GM21786 (cell line): ENCODE data around the gene AKNAD1.

Experiments used
- ATAC-seq: cut with Tn5 transposase; IDR thresholded peaks from one replicate; pipeline ENCODE4 v1.9.1; 2021; ENCODE audit not compliant: unreplicated experiment

AKNAD1 gene

GRCh38 chr1:108865316-108865910, 8.5 kb upstream of the AKNAD1 start:
- ATAC-seq: no peak

- ATAC-seq: no peak
Observed at GRCh38 chr1:108863984-108864383, 7.1 kb upstream of the AKNAD1 start.

- ATAC-seq: no peak
Observed at GRCh38 chr1:108862698-108863477, 6.0 kb upstream of the AKNAD1 start.

DNA sequence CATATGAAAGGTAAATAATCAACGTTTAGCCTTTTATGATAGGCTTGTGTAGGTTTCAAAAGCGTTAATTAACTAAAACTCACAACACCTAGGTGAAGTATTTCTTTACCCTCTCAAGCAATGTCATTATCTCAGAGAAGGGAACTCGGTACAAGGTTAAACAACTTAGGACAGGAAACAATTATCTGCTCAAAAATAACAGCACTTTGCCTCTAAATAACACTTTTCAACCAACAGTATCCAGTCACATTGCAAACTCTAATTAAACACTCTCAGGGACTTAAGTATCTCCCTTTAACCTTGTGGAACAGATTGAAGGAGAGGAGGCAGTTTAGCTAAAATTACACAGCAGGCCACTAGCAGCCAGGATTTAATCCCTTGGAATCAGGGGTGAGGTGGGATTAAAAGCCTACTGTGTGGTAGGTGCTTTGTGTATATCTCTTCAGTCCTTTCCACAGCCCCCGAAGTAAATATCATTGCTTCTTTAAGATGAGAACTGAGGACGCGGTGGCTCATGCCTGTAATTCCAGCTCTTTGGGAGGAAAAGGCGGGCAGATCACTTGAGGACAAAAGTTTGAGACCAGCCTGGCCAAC, 5.2 kb upstream of the AKNAD1 start:
- ATAC-seq: no peak

- no peak for ATAC-seq
Observed at GRCh38 chr1:108861566-108861965, 4.7 kb upstream of the AKNAD1 start.

DNA sequence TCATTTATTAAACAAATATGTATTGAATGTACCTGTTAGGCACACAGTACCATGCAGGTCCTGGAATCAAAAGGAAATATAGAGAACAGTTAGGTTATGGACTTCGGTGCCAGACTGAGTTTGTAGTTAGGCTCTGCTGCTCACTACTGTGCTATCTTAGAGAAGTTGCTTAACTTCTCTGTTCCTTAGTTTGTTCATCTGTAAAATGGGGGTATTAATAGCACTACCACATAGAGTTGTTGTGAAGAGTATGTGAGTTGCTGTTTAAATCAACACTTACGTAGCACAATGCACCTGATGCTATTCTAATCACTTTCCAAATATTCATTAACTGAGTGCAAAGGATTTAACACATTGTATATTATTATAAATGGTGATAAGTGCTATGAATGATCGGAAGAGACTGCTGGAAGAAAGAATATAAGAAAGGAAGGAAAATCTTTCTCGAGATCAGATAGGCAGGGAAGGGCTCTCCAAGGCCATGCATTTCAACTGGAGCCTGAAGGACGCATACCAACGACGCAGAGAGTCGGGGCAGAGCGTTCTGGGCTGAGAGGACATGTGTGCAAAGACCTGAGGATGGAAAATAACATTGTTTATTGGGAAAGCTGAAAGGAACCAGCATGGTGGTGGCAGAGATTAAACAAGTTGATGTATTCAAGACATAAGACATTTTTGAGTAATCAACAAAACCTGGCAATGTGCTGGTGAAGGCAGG, 3.5 kb upstream of the AKNAD1 start:
- no peak for ATAC-seq

DNA sequence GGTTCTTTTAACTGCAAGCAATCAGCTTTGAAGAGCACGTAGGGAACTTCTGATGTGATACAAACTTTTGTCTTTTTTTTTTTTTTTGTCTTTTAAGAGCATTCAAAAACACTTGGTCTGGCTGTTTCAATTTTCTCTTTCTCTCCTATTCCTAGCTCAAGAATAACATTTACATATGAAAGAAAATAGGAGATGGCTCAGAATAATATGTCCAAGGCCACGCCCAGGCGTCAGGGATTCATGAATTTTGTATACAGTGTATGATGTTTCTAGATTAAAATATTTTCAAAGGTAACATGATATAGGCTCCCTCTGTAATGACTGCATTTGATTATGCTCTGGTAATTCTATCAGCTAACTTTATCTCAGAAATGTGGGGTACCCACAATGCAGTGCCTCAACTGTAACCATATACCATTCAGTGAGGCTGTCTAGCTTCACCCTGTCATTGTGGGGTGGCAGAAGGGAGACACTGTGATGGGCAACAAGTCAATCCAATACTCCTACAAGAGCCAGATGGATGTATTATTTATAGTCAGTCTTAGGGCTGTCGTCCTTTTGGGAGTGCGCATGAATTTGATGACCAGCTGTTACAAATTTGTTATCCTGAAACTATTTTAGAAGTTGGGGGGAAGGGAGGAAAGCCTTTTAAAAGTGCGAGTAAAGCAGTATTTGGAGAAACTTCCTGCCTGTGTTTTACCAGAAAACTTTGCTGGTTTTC, 1.5 kb upstream of the AKNAD1 start:
- ATAC-seq: no peak

DNA sequence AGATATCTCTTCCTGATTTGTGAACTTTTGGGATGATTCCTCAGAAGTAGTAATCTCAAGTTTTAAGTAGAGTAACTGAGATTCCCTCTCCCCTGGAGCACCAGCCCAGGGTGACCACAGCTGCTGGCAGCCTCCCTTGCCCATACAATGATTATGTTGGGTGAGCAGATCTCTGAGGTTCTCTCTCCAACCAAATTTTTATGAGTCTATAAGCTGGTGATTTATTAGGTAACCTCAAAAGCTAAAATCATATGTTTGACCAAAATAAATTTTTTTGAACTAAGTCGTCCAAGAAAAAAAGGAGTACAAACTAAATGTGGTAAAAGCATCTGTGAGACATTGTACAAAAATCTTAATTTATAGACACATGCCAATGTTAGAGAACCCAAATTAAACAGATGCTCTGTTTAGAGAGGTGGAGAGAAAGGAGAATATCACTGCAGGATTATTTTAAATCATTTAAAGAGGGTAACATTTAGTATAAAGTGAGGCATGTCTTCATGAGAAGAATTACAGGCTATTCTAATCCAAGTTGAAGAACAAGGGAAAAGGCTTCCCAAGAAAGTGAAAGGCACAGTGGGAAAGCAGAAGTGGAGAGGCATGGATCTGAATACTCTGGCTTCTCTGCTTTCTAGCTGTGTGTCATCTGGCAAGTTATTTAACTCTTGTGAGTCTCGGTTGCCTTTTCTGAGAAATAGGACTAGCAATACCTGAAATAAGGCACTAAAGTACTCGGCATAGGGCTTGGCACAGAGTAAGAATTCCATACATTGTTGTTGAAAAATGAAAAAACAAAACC, 2.5 kb downstream of the AKNAD1 start:
- ATAC-seq: no peak

DNA sequence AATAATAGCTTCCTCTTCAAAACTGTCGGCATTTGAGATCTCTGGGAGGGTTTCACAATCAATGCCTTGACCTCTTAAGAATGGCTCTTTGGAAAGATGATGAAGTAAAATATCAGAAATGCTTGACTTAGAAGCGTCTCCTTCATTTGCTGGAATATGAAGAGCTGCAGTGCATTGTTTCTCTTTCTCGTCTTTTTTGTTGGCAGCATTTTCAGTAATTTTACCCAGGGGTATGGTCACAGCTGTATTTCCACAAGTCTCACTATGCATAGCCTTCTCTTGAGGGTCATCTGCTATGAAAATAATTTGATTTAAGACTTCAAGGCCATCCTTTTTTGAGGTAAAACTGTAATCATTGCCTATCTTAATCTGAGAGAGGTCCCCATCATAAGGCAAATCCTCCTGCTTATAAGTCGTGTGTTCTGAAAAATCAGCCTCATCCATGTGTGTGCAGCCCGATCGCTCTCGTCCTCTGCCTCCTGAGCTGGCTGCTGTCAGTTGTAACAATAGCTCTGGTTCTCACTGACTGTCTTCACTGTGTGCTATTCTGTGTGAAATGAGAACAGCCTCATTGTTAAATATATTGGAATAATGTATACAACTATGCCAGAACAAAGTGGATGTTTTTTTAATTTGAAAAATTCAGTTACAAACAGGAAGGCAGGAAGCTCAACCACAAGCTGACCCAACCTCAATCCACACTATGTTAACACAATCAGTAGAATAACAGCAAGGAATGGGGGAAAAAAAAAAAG, 4.5 kb downstream of the AKNAD1 start:
- ATAC-seq: no peak

- no peak for ATAC-seq
Observed at GRCh38 chr1:108851567-108851966, 5.3 kb downstream of the AKNAD1 start.

DNA sequence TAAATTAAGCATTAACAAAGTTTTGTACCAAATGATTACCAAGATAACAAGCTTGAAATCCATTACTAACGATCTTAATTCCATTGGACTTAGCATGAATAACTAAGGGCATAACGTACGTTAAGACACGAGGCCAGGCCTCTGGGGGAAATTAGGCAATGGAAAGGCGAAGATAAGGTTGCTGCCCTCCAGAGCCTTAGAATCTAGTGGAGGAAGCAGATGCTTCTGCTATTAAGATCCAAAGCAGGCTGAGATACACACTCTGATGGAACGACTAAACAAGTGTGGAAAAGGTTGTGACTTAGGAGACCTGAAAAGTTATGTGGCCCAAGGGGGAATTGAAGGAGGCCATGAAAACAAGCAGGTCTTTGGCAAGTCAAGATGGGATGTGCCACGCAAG, 6.0 kb downstream of the AKNAD1 start:
- ATAC-seq: no peak

GRCh38 chr1:108848806-108849205, 8.1 kb downstream of the AKNAD1 start:
- ATAC-seq: no peak

DNA sequence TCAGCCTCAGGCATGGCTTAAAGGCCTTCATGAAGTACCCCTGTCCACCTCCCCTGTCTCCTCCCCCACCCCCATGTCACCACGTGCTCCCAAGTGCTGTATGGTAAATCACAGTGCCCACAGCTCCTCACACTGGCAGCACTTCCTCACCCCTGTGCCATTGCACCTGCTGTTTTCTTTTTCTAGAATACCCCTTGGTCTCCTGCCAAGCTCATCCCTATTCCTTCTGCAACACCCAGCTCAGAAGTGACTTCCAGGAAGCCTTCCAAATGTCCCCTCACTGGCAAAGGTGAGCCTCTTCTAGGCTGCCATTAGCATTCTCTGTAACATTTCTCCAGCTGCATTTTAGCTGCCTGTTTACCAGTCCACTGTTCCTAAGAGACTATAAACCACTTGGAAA, 9.4 kb downstream of the AKNAD1 start:
- no peak for ATAC-seq

DNA sequence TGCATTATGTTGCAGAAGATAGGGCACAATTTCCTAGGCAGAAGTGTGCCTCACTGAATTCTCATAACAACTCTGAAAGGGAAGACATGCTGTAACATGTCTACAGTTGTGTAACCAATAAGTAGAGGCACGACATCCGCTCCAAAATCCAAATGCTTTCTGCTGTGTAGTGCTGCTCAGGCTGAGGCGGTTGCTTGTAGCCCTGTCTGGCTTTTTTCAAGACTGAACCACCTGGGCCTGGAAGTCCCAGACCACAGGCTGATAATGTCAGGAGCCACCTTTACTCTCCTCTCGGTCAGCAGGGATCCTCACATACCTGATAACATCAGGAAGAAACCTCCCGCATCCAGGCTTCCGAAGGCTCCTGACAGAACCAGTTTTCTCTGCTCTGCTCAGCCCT, 10.9 kb downstream of the AKNAD1 start:
- no peak for ATAC-seq

- no peak for ATAC-seq
Observed at GRCh38 chr1:108845446-108845845, 11.4 kb downstream of the AKNAD1 start.

- ATAC-seq: no peak
Observed at GRCh38 chr1:108843390-108844137, 13.3 kb downstream of the AKNAD1 start.

DNA sequence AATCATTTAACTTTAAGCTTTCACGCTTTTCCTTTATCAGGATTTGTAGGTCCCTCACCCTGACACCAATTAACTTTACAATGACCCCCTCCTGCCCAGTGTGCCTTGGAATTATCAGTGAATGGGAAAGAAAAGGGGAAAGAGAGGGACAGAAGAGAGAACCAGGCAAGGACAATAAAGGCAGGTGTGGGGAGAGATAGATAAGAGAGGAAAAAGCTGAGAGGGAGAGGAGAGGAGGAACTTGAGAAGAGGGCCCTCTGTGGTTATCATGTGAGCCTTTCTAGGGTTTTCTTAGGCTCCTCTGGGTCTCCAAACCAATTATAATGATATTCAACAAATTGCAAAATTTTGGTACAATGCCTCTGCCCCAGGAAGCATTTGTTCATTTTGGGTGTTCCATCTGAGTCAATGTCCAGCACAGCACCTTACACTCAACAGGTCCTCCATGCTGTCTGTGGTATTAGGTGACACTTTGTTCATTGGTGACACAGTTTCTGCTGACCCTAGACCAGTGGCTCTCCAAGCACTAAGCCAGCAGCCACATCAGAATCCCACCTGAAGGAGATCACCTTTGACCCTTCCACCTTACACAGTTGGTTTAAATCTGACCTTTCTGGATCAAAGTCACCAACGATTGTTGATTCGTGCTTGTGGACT, 14.2 kb downstream of the AKNAD1 start:
- ATAC-seq: no peak

DNA sequence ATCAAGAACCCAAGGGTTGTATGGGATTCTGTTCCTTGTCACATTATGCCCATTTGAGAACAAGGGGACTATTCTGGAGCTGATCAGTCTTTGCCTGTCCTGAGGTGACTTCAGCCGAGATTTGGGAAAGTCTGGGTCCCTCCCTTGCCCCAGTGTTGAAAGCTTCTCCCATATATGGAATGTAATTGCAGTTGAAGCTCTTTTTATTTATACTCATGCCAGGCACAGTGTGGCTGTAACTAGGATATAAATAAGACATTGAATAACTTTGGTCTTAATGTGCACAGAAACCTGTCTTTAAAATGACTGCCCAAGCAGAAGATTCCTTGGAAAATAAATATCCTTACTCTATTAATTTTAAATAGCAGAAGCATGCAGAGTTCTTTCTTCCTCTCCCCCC, 15.2 kb downstream of the AKNAD1 start:
- no peak for ATAC-seq
